RCC 7860 (cell line): ENCODE measurements around the gene CEACAM18.
"Not testable (repeated sequence)": the region's sequence is repeated elsewhere in the genome, so short reads cannot be mapped to it uniquely, and the experiment has no call there.

Experiments
- DNase-seq: peaks from one replicate; pipeline ENCODE4 v3.0.0-alpha.2; 2015; ENCODE audit warnings: low spot score
- FAIRE-seq: peaks from 2 replicates; lab custom pipeline; 2012; peaks lifted over from hg19 to GRCh38; lab: Jason Lieb, UNC

Gene CEACAM18

DNA sequence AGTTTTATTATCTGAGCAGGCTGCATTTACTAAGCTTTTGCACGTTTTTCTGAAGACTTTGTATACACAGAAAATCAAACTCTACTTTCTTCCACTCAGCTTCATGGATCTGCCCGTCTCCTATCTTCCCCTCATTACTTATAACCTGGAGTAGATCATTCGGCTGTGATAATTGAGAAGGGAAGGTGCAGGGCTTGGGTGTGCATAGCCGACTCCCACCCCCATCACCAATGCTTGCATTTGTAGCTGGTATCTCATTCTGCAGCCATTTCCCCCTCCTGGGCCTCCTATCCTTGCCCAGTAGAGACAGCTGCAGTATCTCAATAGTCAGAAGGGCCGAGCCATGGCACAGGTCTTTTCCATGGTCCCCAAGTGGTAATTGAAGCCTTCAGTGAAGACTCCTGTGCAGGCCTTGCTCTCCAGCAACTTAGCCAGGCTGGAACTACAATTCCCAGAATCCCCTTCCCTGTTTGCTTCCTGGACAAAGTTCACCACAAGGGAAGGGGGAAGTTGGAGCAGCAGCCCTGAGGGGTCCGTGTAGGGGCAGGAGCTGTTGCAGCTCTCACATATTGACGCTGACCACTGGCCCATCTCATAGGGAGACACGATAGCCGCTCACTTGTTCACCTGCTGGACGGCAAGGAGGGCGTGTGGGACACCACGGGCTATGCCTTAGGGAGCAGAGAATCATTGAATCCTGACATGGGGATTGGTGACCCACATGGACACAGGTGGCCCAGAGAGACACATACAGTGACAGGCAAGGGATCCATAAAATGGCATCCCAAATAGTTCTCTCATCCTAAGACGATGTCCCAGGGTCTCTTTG lies 18.0 kb upstream of the CEACAM18 start:
- DNase-seq (no peak), FAIRE-seq (no peak)

GRCh38 chr19:51461723-51462161 lies 16.6 kb upstream of the CEACAM18 start:
- FAIRE-seq (no peak), DNase-seq (no peak)

DNA sequence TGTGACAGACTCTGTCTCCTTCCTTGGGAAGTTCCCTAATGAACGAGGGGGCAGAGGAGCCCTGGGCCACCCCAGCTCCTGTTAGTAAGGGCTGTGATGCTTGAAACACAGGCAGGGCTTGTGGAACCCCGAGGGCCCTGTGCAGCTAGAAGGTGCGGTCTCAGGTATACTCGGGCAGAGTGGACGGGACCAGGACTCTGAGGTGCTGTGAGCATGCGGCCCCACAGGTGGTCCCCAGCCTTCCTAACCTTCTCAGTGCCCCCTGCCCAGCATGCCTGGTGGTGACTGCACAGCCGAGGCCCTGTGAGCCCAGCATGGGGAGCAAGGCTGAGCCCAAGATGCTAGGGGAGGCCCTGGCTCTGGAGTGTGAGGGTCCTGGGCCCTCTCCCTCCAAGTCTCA lies 16.1 kb upstream of the CEACAM18 start:
- no peak for FAIRE-seq

DNA sequence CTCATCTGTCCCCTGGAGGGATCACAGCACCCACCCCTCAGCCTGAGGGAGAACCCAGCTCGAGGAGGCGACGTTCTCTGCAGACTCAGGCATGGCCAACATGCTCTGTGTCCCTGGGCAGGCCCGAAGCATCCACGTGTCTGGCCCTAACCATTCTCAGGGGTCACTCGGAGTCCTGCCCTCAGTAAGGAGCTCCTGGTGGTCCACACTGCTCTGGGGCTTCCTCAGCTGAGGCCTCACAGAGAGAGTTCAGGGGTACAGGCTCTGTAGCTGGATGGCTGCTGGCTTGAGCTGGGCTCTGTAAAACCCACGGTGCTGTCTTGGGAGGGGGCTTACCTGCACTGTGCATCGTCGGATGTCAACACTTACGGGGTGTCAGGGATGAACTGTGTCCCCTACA lies 15.7 kb upstream of the CEACAM18 start:
- DNase-seq, result no peak
- no peak for FAIRE-seq

More for the DNA sequence above, 16.1 kb upstream of the CEACAM18 start:
- no peak for DNase-seq

GRCh38 chr19:51463976-51464581 lies 14.3 kb upstream of the CEACAM18 start:
- not testable (repeated sequence) for FAIRE-seq, DNase-seq

GRCh38 chr19:51466723-51467122 lies 11.6 kb upstream of the CEACAM18 start:
- DNase-seq, result no peak
- FAIRE-seq, result no peak

DNA sequence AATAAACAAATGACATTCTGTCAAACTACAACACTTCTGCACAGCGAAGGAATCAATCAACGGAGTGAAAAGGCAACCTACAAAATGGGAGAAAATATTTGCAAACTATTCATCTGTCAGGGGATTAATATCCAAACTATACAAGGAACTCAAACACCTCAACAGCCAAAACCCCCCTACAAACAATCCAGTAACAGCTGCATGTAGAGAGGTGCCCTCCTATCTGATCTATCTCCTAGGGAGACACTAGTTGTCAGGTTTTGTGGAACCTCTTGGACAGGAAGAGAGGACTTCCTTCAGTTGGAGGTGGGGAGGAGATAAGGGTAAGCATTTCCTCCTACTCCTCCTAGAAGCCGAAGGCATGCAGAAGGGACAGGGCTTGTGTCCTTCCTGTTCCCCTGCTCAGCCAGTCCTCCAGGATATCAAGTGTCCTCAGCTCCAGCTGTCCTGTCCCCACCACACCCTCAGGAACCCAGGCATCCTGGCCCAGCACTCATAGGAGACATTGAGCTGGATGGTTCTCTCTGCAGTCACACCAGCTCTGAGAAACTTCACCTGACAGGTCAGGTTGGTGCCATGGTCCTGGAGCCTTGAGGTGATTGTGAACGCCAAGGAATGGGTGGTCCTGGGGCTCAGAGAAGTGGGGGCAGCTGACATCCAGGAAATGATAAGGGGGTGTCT lies 10.3 kb upstream of the CEACAM18 start:
- no peak for FAIRE-seq
- no peak for DNase-seq

GRCh38 chr19:51468545-51468920 lies 9.8 kb upstream of the CEACAM18 start:
- FAIRE-seq (no peak), DNase-seq (no peak)

GRCh38 chr19:51469162-51469561 lies 9.2 kb upstream of the CEACAM18 start:
- DNase-seq, result no peak
- FAIRE-seq, result no peak

GRCh38 chr19:51469629-51470028 lies 8.7 kb upstream of the CEACAM18 start:
- no peak for DNase-seq
- FAIRE-seq, result no peak

GRCh38 chr19:51470966-51471365 lies 7.4 kb upstream of the CEACAM18 start:
- no peak for DNase-seq
- no peak for FAIRE-seq

DNA sequence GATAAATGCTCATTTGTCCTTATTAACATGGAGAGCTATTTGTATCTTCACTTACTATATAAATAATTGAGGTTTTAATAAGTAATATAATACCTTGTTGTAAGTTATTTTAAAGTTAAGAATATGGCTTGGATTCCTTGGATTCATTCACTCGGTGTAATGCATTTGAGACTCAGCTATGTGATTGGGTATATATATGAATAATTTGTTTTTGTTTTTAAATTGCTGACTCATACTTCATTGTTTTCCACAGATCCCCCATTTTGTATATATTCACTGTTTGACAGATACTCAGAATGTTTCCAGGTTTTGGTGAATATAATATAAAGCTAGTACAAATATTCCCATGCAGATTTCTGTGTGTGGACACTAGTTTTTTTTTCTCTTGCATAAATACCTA lies 6.8 kb upstream of the CEACAM18 start:
- no peak for DNase-seq
- FAIRE-seq, result no peak

GRCh38 chr19:51472607-51473006 lies 5.7 kb upstream of the CEACAM18 start:
- DNase-seq (no peak), FAIRE-seq (no peak)

- no peak for FAIRE-seq
- peak; percentile 25 for DNase-seq
Observed at GRCh38 chr19:51473009-51473707, 5.2 kb upstream of the CEACAM18 start.

DNA sequence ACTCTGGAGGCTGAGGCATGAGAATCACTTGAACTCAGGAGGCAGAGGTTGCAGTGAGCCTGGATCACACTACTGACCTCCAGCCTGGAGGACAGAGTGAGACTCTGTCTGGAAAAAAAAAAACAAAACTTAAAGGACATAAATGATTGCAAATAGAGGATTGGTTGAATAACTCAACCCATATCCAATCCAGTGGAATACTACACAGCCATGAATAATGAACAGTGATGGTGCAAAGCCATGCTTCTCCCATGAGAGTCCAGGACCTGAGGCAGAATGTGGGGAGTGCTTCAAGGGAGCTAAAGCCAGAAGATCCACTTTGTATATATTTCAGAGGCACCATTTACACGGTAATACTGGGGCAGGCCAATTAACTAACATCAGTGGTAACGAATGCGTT lies 2.2 kb upstream of the CEACAM18 start:
- FAIRE-seq (no peak), DNase-seq (no peak)

DNA sequence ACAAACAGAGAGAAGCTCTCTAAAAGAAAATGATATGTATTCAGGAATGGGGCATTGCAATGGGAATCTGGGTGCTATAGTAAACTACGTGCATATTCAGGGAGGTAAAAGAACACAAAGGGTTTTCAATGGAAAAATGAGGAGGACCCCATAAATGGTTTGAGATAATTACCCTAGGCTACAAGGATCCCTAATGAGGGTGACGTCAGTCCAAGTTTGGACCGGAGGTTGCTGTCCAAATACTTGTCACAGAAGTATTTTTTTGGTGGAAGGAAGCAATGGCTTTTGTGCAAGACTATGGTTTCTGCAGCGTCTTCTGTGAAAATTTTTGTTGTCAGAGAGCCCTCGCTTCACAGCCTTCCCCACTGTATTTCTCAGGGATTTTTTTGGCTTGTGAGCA lies 995 bp upstream of the CEACAM18 start:
- FAIRE-seq (no peak), DNase-seq (no peak)

DNA sequence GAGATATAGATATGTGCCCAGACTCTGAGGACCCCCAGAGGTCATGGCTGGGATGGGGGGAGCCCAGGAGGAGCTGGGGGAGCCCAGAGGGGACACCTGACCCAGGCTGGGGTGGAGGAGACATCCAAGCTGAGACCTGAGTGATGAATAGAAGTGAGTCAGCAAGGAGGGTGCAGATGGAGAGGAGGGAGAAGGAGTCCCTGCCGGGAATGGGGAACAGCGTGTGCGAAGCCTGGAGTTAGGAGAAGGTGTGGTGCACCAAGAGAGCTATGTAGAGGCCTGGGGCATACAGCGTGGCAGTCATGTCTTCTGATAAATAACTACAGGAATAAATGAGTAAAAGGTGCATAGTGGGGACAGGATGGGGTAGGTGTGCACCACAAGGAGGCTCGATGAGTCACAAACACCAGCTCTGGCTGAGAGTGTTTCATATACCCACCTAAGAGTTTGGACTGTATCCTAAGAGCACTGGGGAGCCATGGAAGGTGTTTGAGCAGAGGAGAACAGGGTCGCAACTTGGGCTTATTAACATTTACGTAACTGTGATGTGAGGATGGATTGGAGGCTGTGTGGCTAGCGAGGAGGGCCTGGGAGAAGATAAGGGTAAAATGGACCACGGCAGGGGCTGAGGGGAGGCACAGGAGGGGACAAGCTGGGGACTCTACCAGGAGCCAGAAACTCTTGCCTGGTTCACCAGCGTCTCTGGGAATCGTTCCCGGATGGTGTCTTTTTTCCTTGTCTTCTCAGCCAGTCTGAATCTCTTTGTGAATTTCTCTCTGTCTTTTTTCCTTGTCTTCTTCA lies 1.4 kb downstream of the CEACAM18 start:
- DNase-seq, result no peak
- no peak for FAIRE-seq

- FAIRE-seq, result no peak
Observed at GRCh38 chr19:51480590-51480989, 2.3 kb downstream of the CEACAM18 start.

DNA sequence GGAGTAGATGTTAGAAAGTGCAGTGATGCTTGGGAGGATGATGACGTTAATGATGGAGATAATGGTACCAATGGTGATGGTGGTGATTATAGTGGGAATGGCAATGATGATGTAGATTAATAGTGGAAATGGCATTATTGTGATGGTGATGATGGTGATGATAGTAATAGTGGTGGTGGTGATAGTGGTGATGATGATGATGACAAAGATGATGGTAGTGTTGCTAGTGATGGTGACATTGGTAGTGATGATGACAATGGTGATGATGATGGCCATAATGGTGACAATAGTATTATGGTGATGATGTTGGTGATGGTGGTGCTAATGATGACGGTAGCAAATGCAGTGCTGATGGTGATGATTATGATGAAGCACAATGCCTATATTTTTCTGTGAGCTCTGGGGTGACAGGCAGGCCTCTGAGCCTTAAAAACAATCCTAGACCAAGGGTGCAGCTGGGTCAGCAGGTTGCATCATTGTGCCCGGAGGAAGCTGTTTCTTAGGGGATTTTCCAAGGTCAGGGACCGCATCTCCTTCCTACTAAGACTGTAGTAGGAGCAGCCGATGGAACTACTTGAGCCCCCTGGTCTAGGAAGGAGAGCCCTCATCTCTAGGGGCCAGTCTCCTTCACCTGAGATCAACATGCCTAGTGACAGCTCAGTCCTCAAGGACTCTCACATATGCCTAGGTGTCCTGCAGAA lies 7.8 kb downstream of the CEACAM18 start:
- FAIRE-seq, result no peak
- DNase-seq, result no peak

More at GRCh38 chr19:51480590-51480989, 2.3 kb downstream of the CEACAM18 start:
- DNase-seq, result no peak

- DNase-seq (no peak), FAIRE-seq (no peak)
Observed at GRCh38 chr19:51488491-51488890, 10.2 kb downstream of the CEACAM18 start.
